ENCODE measurements around the gene MTRFR.

Gene MTRFR

GRCh38 chr12:123280971-123281370 is 47.7 kb downstream of the MTRFR start:
- no peak overlapping the region for H3K4me3 ChIP-seq (ENCODE audit: low read depth, low read length)
- no peak for TF ChIP-seq CTCF (IDR thresholded peaks at IDR 0.05; ENCODE audit: low read depth, low read length)

DNA sequence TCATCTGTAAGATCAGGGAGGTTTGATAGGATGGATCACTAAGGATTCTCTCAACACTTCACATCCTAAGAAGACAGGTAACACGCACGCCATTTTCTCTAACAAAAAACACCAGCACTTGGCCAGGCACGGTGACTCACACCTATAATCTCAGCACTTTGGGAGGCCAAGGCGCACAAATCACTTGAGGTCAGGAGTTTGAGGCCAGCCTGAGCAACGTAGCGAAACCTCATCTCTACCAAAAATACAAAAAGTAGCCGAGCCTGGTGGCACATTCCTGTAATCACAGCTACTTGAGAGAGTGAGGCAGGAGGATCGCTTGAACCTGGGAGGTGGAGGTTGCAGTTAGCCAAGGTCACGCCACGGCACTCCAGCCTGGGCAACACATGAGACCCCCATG is 48.9 kb downstream of the MTRFR start:
- no peak overlapping the region for H3K4me3 ChIP-seq (ENCODE audit: low read depth, low read length)
- no peak for TF ChIP-seq CTCF (IDR thresholded peaks at IDR 0.05; ENCODE audit: low read depth, low read length)

- TF ChIP-seq CTCF (IDR thresholded peaks at IDR 0.05; ENCODE audit: low read depth, low read length), result no peak
Observed at GRCh38 chr12:123283461-123283860, 50.2 kb downstream of the MTRFR start.

DNA sequence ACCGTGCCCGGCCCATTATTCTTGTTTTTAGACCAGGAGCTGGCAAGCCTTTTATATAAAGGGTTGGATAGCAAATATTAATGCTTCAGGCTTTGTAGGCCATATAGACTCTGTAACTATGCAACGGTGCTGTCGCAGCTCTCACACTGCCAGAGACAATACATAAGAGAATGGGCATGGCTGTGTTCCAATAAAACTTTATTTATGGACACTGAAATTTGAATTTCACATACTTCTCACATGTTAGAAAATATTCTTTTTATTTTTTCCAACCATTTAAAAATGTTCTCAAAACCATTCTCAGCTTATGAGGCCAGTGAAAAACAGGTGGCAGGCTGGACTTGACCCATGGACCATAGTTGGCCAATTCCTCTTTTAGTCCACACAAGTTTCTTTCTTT is 51.4 kb downstream of the MTRFR start:
- no peak overlapping the region for H3K4me3 ChIP-seq (ENCODE audit: low read depth, low read length)
- no peak for TF ChIP-seq CTCF (IDR thresholded peaks at IDR 0.05; ENCODE audit: low read depth, low read length)

More at GRCh38 chr12:123283461-123283860, 50.2 kb downstream of the MTRFR start:
- no peak overlapping the region for H3K4me3 ChIP-seq (ENCODE audit: low read depth, low read length)

DNA sequence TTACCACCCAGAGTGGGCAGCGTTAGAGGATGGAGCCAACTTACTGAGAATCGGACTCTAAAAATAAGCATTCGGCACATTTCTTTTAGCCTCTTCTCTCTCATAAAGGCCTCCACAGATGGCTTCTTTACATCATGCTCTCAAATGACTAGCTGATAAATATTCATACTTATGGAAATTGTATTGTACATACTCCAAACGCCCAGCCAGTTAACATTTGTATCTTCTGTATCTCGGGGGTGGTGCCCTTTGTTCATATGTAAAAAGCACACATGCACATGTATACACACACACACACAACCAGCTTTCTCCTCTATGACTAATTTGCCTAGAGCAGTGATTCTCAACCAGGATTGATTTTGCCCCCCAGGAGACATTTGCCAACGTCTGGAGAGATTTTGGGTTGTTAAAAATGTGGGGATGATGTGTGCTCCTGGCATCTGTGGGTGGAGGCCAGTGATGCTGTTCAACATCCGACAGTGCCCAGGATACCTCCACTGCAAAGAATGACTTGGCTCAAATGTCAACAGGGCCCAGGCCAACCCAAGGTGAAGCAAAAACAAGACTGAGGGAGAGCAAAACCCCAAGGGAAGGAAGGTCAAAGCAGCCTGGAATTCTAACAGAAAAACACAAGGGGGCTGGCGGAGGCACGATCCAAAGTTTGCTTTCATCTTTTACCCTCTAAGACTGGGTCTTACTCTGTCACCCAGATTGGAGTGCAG is 53.6 kb downstream of the MTRFR start:
- no peak for TF ChIP-seq CTCF (IDR thresholded peaks at IDR 0.05; ENCODE audit: low read depth, low read length)

DNA sequence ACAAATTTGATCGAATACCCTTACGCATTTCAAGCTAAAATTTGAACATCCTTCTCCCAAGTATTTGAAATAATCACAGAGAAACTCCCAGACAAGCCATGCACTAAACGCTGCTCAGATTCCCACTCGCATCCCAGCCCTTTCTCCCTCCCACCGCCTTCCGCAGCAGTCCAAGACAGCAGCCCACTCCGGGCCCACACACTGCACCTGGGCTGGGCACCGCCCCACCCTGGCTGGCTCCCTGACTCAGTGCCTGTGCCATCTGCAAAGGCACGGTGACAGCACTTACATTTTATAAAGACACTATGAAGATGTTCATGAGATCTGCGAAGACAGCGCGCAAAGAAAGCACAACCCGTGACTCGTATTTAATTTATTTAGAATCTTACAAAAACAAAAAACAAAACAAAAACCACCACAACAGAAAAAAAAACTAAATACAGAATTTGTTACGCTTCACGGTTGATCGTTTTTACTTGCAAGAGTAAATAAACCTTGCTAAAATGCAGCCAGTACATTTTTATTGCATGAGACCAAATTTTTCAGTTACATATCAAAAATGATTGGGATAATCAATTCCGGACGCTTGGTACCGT is 55.6 kb downstream of the MTRFR start:
- H3K4me3 ChIP-seq (ENCODE audit: low read depth, low read length), result no peak overlapping the region
- no peak for TF ChIP-seq CTCF (IDR thresholded peaks at IDR 0.05; ENCODE audit: low read depth, low read length)

More for the DNA sequence above, 53.6 kb downstream of the MTRFR start:
- no peak overlapping the region for H3K4me3 ChIP-seq (ENCODE audit: low read depth, low read length)

GRCh38 chr12:123289911-123290310 is 56.7 kb downstream of the MTRFR start:
- TF ChIP-seq CTCF (IDR thresholded peaks at IDR 0.05; ENCODE audit: low read depth, low read length), result no peak
- no peak overlapping the region for H3K4me3 ChIP-seq (ENCODE audit: low read depth, low read length)
